ENCODE measurements around the gene TRIM13.
A peak's percentile ranks its signal among the peaks of the same experiment; 100 is the strongest.
"Not testable (repeated sequence)": the region's sequence is repeated elsewhere in the genome, so short reads cannot be mapped to it uniquely, and the experiment has no call there.

The TRIM13 gene, protein sequence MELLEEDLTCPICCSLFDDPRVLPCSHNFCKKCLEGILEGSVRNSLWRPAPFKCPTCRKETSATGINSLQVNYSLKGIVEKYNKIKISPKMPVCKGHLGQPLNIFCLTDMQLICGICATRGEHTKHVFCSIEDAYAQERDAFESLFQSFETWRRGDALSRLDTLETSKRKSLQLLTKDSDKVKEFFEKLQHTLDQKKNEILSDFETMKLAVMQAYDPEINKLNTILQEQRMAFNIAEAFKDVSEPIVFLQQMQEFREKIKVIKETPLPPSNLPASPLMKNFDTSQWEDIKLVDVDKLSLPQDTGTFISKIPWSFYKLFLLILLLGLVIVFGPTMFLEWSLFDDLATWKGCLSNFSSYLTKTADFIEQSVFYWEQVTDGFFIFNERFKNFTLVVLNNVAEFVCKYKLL
- total RNA-seq = 21.6 reads per million, percentile 48 among the genes with 10 or more reads in this experiment

DNA sequence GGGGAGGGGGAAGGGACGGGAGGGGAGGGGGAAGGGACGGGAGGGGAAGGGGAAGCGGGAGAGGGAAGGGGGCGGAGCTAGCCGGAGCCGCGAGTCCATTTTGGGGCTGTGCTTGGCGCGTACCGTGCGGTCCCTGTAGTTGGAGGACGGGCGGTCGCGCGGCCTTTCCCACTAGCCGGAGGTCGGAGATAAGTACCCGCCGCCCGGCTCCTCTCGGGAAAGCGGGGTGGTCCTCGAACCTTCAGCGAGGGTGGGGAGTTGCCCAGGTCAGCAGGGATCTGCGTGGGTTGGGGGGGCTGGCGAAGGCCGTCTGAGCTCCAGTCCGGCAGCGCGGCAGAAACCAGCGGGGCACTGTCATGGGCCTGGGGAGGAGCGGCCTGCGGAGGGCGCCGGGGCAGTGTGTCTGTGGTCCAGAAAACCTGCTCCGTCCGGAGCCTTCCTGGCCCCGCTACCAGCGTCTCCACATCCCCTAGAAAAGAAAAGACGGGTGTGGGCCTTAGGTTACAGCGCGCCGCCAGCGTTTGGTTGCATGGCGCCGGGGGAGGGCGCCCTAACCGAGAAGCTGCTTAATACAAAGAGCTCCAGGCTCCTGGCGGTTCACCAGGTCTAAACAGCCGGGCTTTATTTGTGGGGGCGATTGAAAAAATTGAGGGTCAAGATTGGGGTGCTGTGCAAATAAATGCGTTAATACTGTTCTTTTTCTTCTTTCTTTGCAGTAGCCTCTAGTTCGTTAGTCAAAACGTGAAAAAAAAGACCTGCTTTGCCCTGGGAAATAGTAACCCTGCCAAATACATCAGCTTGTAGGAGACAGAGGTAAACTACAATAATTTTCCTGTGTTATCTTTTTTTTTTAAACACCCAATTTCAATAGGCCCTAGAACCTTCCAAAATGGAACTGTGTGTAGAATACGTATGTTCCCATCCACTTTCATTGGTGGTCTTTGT lies at the start of gene TRIM13:
Gene TRIM13 (plus strand): TSS at position 92 of the 945 bp plus-strand sequence. CDS start 14,899 bp downstream, outside the sequence.
- DNase-seq = peak; percentile 76

DNA sequence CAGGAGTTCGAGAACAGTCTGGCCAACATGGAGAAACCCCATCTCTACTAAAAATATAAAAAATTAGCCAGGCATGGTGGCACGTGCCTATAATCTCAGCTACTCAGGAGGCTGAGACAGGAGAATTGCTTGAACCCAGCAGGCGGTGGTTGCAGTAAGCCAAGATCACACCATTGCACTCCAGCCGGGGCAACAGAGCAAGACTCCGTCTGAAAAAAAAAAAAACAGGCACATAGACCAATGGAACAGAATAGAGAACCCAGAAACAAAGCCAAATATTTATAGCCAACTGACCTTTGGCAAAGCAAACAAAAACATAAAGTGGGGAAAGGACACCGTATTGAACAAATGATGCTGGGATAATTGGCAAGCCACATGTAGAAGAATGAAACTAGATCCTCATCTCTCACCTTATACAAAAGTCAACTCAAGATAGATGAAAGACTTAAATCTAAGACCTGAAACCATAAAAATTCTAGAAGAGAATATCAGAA lies 48.0 kb upstream of the TRIM13 start:
- not testable (repeated sequence) for DNase-seq

GRCh38 chr13:49951754-49952535 lies 44.9 kb upstream of the TRIM13 start:
- no peak for DNase-seq

DNA sequence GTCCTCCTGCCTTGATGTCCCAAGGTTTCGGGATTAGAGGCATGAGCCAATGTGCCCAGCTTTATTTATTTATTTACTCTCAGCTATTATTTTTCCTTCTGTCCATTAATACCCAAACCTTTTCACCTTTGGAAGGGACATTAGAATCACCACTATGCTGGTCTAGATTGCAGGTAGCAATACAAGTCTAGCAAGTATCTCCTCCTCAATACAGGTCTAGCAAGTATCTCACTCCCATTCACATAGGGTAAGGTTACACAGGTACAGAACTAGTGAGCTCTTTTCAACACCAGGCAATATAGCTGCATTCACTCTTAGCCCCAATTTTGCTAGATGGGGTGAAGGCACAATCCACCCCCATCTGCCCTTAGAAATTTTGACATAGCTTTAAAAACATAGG lies 43.3 kb upstream of the TRIM13 start:
- no peak for DNase-seq

DNA sequence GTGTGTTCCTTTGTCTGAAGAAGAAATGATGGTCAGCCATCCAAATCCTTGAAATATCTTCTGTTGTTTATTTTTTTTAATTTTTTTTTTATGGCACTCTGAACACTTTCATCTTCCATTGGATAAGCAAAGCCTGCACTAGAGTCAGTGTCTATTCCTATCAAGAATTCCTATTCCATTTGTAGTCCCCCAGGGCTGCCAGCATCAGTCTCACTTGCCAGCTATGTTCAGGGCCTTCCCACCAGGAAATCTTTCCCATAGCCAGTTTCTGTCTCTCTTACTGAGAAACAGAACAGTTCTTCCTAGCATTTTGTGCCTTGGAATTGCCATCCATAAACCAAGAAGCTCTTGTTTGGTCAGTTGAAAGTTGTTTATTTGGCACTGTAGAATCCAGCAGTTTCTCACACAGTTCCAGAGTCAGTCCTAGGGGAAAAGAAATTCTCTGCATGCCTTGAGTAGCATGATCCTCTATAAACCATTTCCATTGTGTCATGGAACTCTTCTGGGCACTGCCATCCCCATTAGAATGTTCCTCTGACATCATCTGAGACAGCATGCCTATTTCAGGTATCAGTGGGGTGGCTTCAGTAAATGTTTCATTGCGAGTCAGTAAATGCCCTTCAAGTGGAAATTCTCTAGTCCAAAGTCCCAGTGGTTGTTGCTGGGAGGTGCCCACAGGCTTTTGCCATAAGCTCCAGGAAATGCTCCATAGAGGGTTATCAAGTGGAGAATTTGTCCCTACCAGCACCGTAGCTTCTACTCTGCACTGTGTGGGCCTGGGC lies 42.0 kb upstream of the TRIM13 start:
- DNase-seq = no peak

- DNase-seq = no peak
Measured at GRCh38 chr13:49956131-49956530, 40.7 kb upstream of the TRIM13 start.

DNA sequence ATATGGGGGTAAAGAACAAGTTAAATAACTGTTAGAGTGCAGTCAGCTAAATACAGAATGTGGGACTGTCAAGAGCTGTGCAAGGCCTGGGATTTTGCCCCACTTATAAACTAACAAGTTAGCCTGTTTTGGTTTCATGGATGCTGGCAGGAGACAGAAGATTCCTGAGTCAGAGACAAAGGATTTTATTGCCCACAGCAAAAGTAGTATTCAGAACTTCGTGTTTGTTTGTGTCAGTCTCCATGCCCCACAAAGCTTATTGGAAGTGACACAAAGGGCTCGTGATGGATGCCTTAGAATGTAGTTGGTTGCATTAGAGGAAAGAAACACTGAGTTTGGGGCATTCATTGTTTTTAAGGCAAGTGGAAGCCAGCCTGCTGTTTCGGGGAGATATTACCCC lies 38.5 kb upstream of the TRIM13 start:
- DNase-seq = no peak

GRCh38 chr13:49967456-49967855 lies 29.4 kb upstream of the TRIM13 start:
- DNase-seq = no peak

- DNase-seq = no peak
Measured at GRCh38 chr13:49972709-49973108, 24.1 kb upstream of the TRIM13 start.

GRCh38 chr13:49975826-49976225 lies 21.0 kb upstream of the TRIM13 start:
- no peak for DNase-seq

DNA sequence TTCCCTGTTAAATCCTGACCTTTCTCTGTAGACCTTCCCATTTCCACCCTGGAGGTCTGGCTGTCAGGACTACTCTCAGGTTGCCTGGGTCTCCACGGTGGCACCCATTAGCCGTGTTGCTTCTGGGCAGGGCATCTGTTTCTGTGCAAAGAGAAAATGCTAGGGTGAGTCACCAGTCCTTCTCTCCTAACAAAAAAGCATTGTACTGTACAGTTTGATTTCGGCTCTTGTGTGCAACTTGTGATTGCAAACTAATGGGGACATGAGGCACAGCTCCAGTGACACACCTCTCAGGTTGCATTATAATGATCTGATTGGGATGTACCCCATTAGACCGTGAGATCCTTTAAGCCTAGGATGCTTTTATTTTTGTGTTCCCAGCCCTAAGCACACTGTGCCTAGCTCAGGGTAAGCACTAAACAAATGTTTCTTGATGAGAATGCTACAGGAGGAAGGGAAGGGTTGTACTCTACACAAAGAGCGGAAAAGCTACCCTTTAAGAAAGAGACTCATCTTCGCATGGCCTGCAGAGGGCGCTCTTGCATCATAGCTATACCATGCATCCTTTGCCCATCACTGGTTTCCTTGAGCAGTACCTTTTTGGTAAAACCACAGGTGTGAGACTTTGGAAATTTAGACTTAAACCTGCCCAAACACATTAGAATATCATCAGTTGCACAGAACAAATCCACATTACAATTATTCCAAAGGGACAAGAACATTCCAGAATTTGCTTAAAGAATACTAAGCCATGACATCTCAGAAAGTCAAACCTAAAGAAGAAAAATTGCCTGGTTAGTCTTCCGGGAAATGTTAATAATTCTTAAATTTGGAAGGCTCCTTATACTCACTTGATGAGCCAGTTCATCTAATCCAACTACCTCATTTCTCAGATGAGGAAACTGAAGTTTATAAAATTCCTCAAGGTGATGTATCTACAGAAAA lies 20.3 kb upstream of the TRIM13 start:
- peak; percentile 73 for DNase-seq

GRCh38 chr13:49977992-49978391 lies 18.9 kb upstream of the TRIM13 start:
- no peak for DNase-seq

DNA sequence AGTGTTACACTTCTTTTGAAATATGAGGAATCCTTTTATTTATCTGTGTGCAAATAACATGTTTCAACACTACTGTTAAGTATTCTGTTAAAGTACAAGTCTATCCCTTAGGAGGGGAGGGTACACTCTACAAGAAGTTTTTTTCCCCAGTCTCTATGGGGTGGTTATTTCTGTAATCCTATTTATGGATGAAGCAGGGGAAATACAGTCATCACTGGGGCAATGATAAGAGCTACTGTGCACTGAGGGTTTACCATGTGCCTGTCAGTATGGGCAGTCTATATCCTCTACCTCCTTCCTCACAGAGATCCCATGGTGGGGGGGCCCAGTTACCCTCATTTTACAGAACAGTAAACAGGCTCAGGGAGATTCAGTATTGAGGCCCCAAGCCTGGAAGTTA lies 16.6 kb upstream of the TRIM13 start:
- no peak for DNase-seq

- DNase-seq = no peak
Measured at GRCh38 chr13:49985129-49985528, 11.7 kb upstream of the TRIM13 start.

DNA sequence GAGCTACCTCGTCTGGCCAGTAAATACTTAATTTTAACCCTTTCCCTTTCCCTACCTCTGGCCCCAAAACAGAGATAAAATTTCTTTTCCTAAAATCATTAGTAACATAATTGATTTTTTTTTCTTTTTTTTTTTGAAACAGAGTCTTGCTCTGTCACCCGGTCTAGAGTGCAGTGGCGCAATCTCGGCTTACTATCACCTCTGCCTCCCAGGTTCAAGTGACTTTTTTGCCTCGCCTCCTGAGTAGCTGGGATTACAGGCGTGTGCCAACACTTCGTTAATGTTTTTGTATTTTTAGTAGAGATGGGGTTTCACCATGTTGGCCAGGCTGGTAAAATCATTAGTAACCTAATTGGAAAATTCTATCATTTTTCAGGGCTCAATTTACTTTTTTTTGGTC lies 10.4 kb upstream of the TRIM13 start:
- no peak for DNase-seq

DNA sequence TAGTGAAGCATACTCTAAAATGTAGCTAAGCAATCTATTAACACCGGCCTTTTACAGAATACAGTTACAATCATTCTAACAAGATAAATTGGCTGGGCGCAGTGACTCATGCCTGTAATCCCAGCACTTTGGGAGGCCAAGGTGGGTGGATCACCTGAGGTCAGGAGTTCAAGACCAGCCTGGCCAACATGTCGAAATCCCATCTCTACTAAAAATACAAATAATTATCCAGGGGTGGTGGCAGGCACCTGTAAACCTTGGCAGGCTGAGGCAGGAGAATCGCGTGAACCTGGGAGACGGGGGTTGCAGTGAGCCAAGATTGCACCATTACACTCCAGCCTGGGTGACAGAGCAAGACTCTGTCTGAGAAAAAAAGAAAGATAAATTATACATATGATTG lies 6.2 kb upstream of the TRIM13 start:
- not testable (repeated sequence) for DNase-seq

DNA sequence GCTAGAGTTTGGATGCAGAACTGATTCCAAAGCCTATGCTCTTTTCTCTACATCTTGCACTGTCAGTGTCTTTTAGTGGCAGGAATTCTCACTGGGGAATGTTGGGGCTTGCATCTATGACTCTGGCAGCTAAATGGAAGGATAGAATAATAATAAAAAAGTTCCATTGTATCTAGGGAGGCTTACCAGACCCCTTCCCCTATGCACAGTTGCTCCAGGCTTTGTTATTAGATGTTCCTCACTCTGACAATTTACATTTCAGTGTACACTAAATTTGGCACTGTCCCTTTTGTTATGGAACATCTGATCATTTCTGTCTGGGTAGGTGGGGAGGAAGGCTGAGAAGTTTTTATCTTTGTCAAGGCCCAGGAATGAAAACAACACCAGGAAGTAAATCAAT lies 3.7 kb upstream of the TRIM13 start:
- no peak for DNase-seq

DNA sequence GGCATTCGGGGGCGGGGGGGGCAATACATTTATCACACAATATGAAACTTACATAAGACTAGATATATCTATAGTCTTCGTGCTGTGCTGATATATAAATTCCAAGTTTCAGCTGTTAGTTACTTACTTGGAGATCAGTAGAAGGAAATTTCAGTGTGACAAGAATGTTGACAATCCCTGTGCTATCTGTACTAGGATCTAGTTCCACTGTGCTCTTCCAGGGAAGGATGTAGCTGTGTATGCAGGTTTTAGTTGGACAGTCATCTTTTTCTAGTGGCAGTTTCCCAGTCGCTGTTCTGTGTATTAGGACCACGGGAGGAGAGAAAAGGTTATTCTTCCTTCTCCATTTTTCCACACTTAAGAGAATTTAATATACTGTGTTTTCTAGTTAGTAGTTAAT lies 3.2 kb upstream of the TRIM13 start:
- no peak for DNase-seq

DNA sequence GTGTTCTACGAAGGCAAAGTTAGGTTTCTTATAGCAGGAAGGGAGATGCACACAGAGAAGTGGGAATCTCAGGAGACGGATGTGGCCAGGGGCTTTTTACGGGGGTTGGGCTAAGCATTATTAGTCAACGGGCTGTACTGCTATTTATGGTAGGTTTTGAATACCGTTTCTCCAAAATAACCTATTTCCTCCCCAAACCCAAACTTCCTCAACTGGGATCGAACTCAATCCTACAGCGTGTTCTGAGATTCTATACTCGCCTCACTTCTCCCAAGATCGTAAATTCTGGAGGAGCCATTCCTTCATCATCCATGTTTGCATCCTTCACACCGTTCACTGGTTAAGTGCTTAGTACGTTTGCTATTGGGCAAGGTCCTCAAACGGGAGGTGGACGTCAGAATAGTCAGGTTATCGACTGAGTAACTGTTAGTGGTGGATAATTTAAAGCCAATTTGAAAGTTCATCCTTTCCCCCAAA lies 1.2 kb upstream of the TRIM13 start:
- no peak for DNase-seq

GRCh38 chr13:49996161-49996915 lies 504 bp upstream of the TRIM13 start:
- DNase-seq = peak; percentile 80
